ENCODE data around the gene DIPK1A.

- TF ChIP-seq EZH2 (optimal IDR thresholded peaks at IDR 0.05; ENCODE audit: low read depth, low read length) (no peak), CTCF (IDR thresholded peaks at IDR 0.05; ENCODE audit: low read length) (no peak)
These were observed 34.5 kb upstream of the DIPK1A start for GRCh38 chr1:92995441-92996430.
